ENCODE measurements around the gene C20orf204.

DNA sequence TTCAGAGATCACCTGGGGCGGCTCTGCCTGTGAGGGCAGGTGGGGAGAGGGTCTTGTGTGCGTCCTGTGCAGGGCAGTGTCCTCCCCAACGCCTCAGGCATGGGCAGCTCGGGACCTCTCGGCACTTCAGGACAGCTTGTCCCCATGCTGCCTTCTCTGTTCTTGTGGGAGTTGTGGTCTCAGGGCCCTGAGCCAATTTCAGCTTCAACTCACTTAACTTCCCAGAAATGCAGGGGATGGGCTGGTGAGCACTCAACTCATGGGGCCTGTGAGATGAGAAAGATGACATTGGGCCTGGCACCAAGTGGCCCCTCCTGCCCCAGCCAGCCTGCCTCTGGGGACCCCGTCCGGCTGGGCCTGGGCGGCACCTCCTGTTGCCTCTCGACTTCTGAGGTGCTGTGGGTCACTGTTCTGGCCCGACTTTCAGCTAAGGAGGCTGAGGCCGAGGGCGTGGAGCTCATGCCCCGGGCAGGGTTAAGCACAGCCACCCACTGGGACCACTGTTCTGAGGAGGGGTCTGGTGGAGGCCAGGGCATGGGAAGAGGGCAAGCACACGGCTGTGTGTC, 36.6 kb downstream of the C20orf204 start:
- TF ChIP-seq MXI1 (IDR thresholded peaks at IDR 0.05; ENCODE audit: borderline replicate concordance, low read depth, low read length) (no peak), POLR2A (IDR thresholded peaks at IDR 0.05; ENCODE audit: low read depth, low read length) (no peak), CHD1 (IDR thresholded peaks at IDR 0.05; ENCODE audit: low read depth, low read length) (no peak), RCOR1 (IDR thresholded peaks at IDR 0.05; ENCODE audit: insufficient replicate concordance, low read length) (no peak)
- TF ChIP-seq, protein P1, sequence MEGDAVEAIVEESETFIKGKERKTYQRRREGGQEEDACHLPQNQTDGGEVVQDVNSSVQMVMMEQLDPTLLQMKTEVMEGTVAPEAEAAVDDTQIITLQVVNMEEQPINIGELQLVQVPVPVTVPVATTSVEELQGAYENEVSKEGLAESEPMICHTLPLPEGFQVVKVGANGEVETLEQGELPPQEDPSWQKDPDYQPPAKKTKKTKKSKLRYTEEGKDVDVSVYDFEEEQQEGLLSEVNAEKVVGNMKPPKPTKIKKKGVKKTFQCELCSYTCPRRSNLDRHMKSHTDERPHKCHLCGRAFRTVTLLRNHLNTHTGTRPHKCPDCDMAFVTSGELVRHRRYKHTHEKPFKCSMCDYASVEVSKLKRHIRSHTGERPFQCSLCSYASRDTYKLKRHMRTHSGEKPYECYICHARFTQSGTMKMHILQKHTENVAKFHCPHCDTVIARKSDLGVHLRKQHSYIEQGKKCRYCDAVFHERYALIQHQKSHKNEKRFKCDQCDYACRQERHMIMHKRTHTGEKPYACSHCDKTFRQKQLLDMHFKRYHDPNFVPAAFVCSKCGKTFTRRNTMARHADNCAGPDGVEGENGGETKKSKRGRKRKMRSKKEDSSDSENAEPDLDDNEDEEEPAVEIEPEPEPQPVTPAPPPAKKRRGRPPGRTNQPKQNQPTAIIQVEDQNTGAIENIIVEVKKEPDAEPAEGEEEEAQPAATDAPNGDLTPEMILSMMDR (conservative IDR thresholded peaks at IDR 0.05; ENCODE audit: low read depth, low read length) = no peak

Measured in IMR-90 (cell line).